HEK293 (cell line): ENCODE results near the gene CCDC57.
A peak's percentile ranks its signal among the peaks of the same experiment; 100 is the strongest.

Source experiments
- BCL11A ChIP-seq: fragments of 450-650 bp; formaldehyde crosslinking; IDR thresholded peaks from 2 replicates; pipeline ENCODE4 v1.5.1; 2016; ENCODE audit warnings: low read depth, missing biosample characterization, missing genetic modification characterization
- CTCF ChIP-seq: fragments of 450-650 bp; formaldehyde crosslinking; IDR thresholded peaks from 2 replicates; pipeline ENCODE4 v1.5.1; 2016; ENCODE audit warnings: missing biosample characterization, missing genetic modification characterization
- KLF17 ChIP-seq: fragments of 450-650 bp; formaldehyde crosslinking; IDR thresholded peaks from 2 replicates; pipeline ENCODE4 v1.5.1; 2016; ENCODE audit warnings: missing biosample characterization, missing genetic modification characterization
- KLF8 ChIP-seq: fragments of 450-650 bp; formaldehyde crosslinking; IDR thresholded peaks from 2 replicates; pipeline ENCODE4 v1.5.1; 2016; ENCODE audit warnings: missing biosample characterization, missing genetic modification characterization
- PBX3 ChIP-seq: sonication (generic); formaldehyde crosslinking; IDR thresholded peaks from 2 replicates; pipeline ENCODE4 v1.8.1; 2022; ENCODE audit warnings: mild to moderate bottlenecking, moderate library complexity, missing genetic modification reagents
- REST ChIP-seq: fragments of 450-650 bp; formaldehyde crosslinking; IDR thresholded peaks from 2 replicates; pipeline ENCODE4 v1.5.1; 2016; ENCODE audit warnings: missing biosample characterization, missing genetic modification characterization
- ZBTB44 ChIP-seq: fragments of 450-650 bp; IDR thresholded peaks from 2 replicates; pipeline ENCODE4 v1.5.1; 2018; ENCODE audit warnings: missing biosample characterization, mild to moderate bottlenecking, missing genetic modification characterization
- ZNF157 ChIP-seq: fragments of 450-650 bp; formaldehyde crosslinking; IDR thresholded peaks from 2 replicates; pipeline ENCODE4 v1.5.1; 2016; ENCODE audit warnings: missing biosample characterization, missing genetic modification characterization
- ZNF23 ChIP-seq: fragments of 450-650 bp; formaldehyde crosslinking; IDR thresholded peaks from 2 replicates; pipeline ENCODE4 v1.5.1; 2016; ENCODE audit warnings: missing biosample characterization, missing genetic modification characterization, borderline replicate concordance
- ZNF24 ChIP-seq: fragments of 450-650 bp; formaldehyde crosslinking; IDR thresholded peaks from 2 replicates; pipeline ENCODE4 v1.5.1; 2016; ENCODE audit warnings: missing biosample characterization, missing genetic modification characterization
- ZNF423 ChIP-seq: fragments of 450-650 bp; formaldehyde crosslinking; IDR thresholded peaks from 2 replicates; pipeline ENCODE4 v1.5.1; 2016; ENCODE audit warnings: missing biosample characterization, missing genetic modification characterization
- ZNF549 ChIP-seq: fragments of 450-650 bp; IDR thresholded peaks from 2 replicates; pipeline ENCODE4 v1.5.1; 2018; ENCODE audit warnings: missing biosample characterization, missing genetic modification characterization, mild to moderate bottlenecking, inconsistent platforms, moderate library complexity
- ZNF555 ChIP-seq: fragments of 450-650 bp; formaldehyde crosslinking; conservative IDR thresholded peaks from 2 replicates; pipeline ENCODE4 v1.5.1; 2017; ENCODE audit warnings: missing biosample characterization, mild to moderate bottlenecking, missing genetic modification characterization, inconsistent platforms
- ZNF621 ChIP-seq: fragments of 450-650 bp; formaldehyde crosslinking; IDR thresholded peaks from 2 replicates; pipeline ENCODE4 v1.5.1; 2017; ENCODE audit warnings: missing biosample characterization, missing genetic modification characterization
- ZNF626 ChIP-seq: fragments of 450-650 bp; sonication (Bioruptor Pico); formaldehyde crosslinking; IDR thresholded peaks from 2 replicates; pipeline ENCODE4 v1.5.1; 2018; ENCODE audit warnings: missing biosample characterization, missing genetic modification characterization, inconsistent platforms
- ZNF660 ChIP-seq: fragments of 450-650 bp; IDR thresholded peaks from 2 replicates; pipeline ENCODE4 v1.5.1; 2018; ENCODE audit warnings: missing biosample characterization, mild to moderate bottlenecking, missing genetic modification characterization
- ZNF701 ChIP-seq: fragments of 450-650 bp; formaldehyde crosslinking; IDR thresholded peaks from 2 replicates; pipeline ENCODE4 v1.5.1; 2016; ENCODE audit warnings: missing biosample characterization, missing genetic modification characterization
- ZNF837 ChIP-seq: fragments of 450-650 bp; formaldehyde crosslinking; IDR thresholded peaks from 2 replicates; pipeline ENCODE4 v1.5.1; 2016; ENCODE audit warnings: missing biosample characterization, missing genetic modification characterization
- ZSCAN5A ChIP-seq: fragments of 450-650 bp; formaldehyde crosslinking; IDR thresholded peaks from 2 replicates; pipeline ENCODE4 v1.5.1; 2016; ENCODE audit warnings: missing biosample characterization, missing genetic modification characterization
- TF ChIP-seq, protein P1 (sequence below): fragments of 450-650 bp; formaldehyde crosslinking; conservative IDR thresholded peaks from 2 replicates; pipeline ENCODE4 v1.5.1; 2016; ENCODE audit warnings: low read depth, missing biosample characterization, missing genetic modification characterization
- TF ChIP-seq, protein P2 (sequence below): fragments of 450-650 bp; formaldehyde crosslinking; IDR thresholded peaks from 2 replicates; pipeline ENCODE4 v1.5.1; 2016; ENCODE audit warnings: missing biosample characterization, missing genetic modification characterization, low read depth

Gene CCDC57

GRCh38 chr17:82205720-82206508, 6.7 kb downstream of the CCDC57 start (continued):
- no peak for TF ChIP-seq ZNF157 (tag by site-specific recombination)
- TF ChIP-seq ZNF423 (tag by site-specific recombination), result no peak
- TF ChIP-seq REST (tag by site-specific recombination), result no peak
- TF ChIP-seq ZNF626, result no peak
- no peak for TF ChIP-seq ZNF837 (tag by site-specific recombination)
- TF ChIP-seq ZNF549 (tag by site-specific recombination), result no peak
- no peak for TF ChIP-seq ZNF621 (tag by site-specific recombination)
- TF ChIP-seq ZNF24, result no peak
- TF ChIP-seq ZNF660 (tag by site-specific recombination), result peak; percentile 59
- TF ChIP-seq KLF8, result no peak
- no peak for TF ChIP-seq ZNF23 (tag by site-specific recombination)
- peak; percentile 75; the same call in 1 of the 2 replicates for TF ChIP-seq KLF17
- TF ChIP-seq PBX3 (CRISPR knock-in tag), result 0 out of 2 replicates have a peak, but pooled peaks have one; percentile 15
- TF ChIP-seq ZSCAN5A (tag by site-specific recombination), result no peak
- TF ChIP-seq CTCF (tag by site-specific recombination), result peak; percentile 77
- TF ChIP-seq ZBTB44, result 0 out of 2 replicates have a peak, but pooled peaks have one; percentile 34
- TF ChIP-seq, protein P1, sequence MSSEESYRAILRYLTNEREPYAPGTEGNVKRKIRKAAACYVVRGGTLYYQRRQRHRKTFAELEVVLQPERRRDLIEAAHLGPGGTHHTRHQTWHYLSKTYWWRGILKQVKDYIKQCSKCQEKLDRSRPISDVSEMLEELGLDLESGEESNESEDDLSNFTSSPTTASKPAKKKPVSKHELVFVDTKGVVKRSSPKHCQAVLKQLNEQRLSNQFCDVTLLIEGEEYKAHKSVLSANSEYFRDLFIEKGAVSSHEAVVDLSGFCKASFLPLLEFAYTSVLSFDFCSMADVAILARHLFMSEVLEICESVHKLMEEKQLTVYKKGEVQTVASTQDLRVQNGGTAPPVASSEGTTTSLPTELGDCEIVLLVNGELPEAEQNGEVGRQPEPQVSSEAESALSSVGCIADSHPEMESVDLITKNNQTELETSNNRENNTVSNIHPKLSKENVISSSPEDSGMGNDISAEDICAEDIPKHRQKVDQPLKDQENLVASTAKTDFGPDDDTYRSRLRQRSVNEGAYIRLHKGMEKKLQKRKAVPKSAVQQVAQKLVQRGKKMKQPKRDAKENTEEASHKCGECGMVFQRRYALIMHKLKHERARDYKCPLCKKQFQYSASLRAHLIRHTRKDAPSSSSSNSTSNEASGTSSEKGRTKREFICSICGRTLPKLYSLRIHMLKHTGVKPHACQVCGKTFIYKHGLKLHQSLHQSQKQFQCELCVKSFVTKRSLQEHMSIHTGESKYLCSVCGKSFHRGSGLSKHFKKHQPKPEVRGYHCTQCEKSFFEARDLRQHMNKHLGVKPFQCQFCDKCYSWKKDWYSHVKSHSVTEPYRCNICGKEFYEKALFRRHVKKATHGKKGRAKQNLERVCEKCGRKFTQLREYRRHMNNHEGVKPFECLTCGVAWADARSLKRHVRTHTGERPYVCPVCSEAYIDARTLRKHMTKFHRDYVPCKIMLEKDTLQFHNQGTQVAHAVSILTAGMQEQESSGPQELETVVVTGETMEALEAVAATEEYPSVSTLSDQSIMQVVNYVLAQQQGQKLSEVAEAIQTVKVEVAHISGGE, result peak; percentile 40; the same call in 1 of the 2 replicates
- TF ChIP-seq, protein P2, sequence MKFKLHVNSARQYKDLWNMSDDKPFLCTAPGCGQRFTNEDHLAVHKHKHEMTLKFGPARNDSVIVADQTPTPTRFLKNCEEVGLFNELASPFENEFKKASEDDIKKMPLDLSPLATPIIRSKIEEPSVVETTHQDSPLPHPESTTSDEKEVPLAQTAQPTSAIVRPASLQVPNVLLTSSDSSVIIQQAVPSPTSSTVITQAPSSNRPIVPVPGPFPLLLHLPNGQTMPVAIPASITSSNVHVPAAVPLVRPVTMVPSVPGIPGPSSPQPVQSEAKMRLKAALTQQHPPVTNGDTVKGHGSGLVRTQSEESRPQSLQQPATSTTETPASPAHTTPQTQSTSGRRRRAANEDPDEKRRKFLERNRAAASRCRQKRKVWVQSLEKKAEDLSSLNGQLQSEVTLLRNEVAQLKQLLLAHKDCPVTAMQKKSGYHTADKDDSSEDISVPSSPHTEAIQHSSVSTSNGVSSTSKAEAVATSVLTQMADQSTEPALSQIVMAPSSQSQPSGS, result no peak
- TF ChIP-seq ZNF555 (tag by site-specific recombination), result no peak
- no peak for TF ChIP-seq BCL11A
- no peak for TF ChIP-seq ZNF701 (tag by site-specific recombination)
